Natural killer cell (primary cell): ENCODE measurements around the gene UBE2K. TPM values are rescaled to one million over a fixed set of nuclear protein-coding genes. Genes with fewer than 3 reads are reported as not detected.

ENCODE experiments used
- ATAC-seq, 3 donors: fragments of 150-1000 bp in 2 of 3; fragments of 200-7000 bp in 1 of 3; cut with Tn5 transposase; 1 replicate in 1 of 3; 2 replicates in 2 of 3; pipeline ENCODE4 v1.10.0; 2021; ENCODE audit warnings: mild to moderate bottlenecking in 2 of 3, moderate library complexity in 2 of 3
- DNase-seq, 2 donors: peaks; one replicate each; pipeline versions ENCODE4 v3.0.0 to v3.0.0-alpha.2; 2013 to 2021; ENCODE audit warnings: mixed read lengths in 1 of 2
- H3K27ac ChIP-seq: one replicate; pipeline ENCODE4 v1.5.1; 2013; ENCODE audit warnings: mild to moderate bottlenecking, low read length
- H3K27me3 ChIP-seq: one replicate; pipeline ENCODE4 v1.6.1; 2013; ENCODE audit warnings: low read length; ENCODE audit not compliant: control insufficient read depth, insufficient read depth
- H3K36me3 ChIP-seq: one replicate; pipeline ENCODE4 v1.6.1; 2013; ENCODE audit warnings: low read length; ENCODE audit not compliant: control insufficient read depth, insufficient read depth
- H3K4me1 ChIP-seq: one replicate; pipeline ENCODE4 v1.6.1; 2013; ENCODE audit warnings: low read length; ENCODE audit not compliant: control insufficient read depth, insufficient read depth
- H3K4me3 ChIP-seq: one replicate; pipeline ENCODE4 v1.5.1; 2013; ENCODE audit warnings: low read length
- H3K9me3 ChIP-seq: one replicate; pipeline ENCODE4 v1.6.1; 2013; ENCODE audit warnings: low read length; ENCODE audit not compliant: control insufficient read depth, insufficient read depth
- H3K27ac Mint-ChIP-seq, 2 donors: one replicate each; pipeline ENCODE4 v1.8.0; 2022; ENCODE audit warnings: mild to moderate bottlenecking in 2 of 2, mixed read lengths in 2 of 2, moderate library complexity in 1 of 2
- H3K27me3 Mint-ChIP-seq, 2 donors: one replicate each; pipeline ENCODE4 v1.8.0; 2022; ENCODE audit warnings: low read depth in 2 of 2, mixed read lengths in 2 of 2
- H3K36me3 Mint-ChIP-seq: one replicate; pipeline ENCODE4 v1.8.0; 2022; ENCODE audit warnings: mixed read lengths
- H3K4me1 Mint-ChIP-seq, 2 donors: one replicate each; pipeline ENCODE4 v1.8.0; 2022; ENCODE audit warnings: mixed read lengths in 2 of 2
- H3K4me3 Mint-ChIP-seq: one replicate; pipeline ENCODE4 v1.8.0; 2022; ENCODE audit warnings: mild to moderate bottlenecking, moderate library complexity, mixed read lengths
- H3K9me3 Mint-ChIP-seq, 2 donors: one replicate each; pipeline ENCODE4 v1.8.0; 2022; ENCODE audit warnings: mixed read lengths in 2 of 2
- CTCF ChIP-seq: fragments of 200-600 bp; IDR thresholded peaks from one replicate; pipeline ENCODE4 v1.8.0; 2022; ENCODE audit warnings: antibody characterized with exemption
- WGBS: methylation state at CpG from one replicate; pipeline ENCODE4 v1.1.7; 2013; ENCODE audit warnings: missing lambda C conversion rate; ENCODE audit not compliant: insufficient coverage; 5-methylcytosine and 5-hydroxymethylcytosine counted together
- intact Hi-C: fragments of 100-400 bp; cut with micrococcal nuclease; formaldehyde crosslinking; loops from one replicate; pipeline ENCODE4 v1.14.2; 2022
- total RNA-seq, 4 donors: library from RNA; stranded (reverse); fragments of 120-200 nt in 1 of 4; gene quantifications; one replicate each; pipeline versions ENCODE4 v1.2.3 to v1.2.4, GENCODE V29; 2013 to 2022

UBE2K gene
- total RNA-seq, 3 donors from 2014 or later (not counting 1 experiment from before 2014, with no cell fraction given), result 38.0 to 53.9 (median 43.6) TPM

GRCh38 chr4:39662683-39663082 is 35.3 kb upstream of the UBE2K start:
- no peak for DNase-seq

GRCh38 chr4:39664828-39665731 is 32.9 kb upstream of the UBE2K start:
- no peaks in the 10 kb centered on the region for H3K9me3 Mint-ChIP-seq
- ATAC-seq (no peak), DNase-seq (no peak)
- H3K27me3 Mint-ChIP-seq, result peaks cover 0 to 9% of the 10 kb centered on the region in 2 donors
- Histone ChIP-seq H3K27me3 (no peaks in the 10 kb centered on the region), H3K9me3 (no peaks in the 10 kb centered on the region), H3K4me3 (no peak overlapping the region), H3K27ac (no peak overlapping the region), H3K4me1 (no peaks in the 10 kb centered on the region), H3K36me3 (no peaks in the 10 kb centered on the region)
- no peaks in the 10 kb centered on the region for H3K36me3 Mint-ChIP-seq
- H3K4me1 Mint-ChIP-seq, result no peaks in the 10 kb centered on the region
- no peak overlapping the region for H3K27ac Mint-ChIP-seq
- 92% methylated on average over 3 of the region's 3 CpGs for WGBS
- intact Hi-C loops, result no loop called here
- TF ChIP-seq CTCF, result no peak
- H3K4me3 Mint-ChIP-seq, result no peak overlapping the region

More at GRCh38 chr4:39662683-39663082, 35.3 kb upstream of the UBE2K start:
- no peaks in the 10 kb centered on the region for H3K9me3 Mint-ChIP-seq
- H3K9me3 ChIP-seq, result no peaks in the 10 kb centered on the region
- H3K4me3 Mint-ChIP-seq, result no peak overlapping the region
- H3K27ac ChIP-seq, result no peak overlapping the region
- H3K36me3 Mint-ChIP-seq, result no peaks in the 10 kb centered on the region
- no peak for ATAC-seq
- intact Hi-C loops, result no loop called here
- no peaks in the 10 kb centered on the region for H3K27me3 ChIP-seq
- WGBS, result 94% methylated on average over 7 of the region's 7 CpGs
- no peaks in the 10 kb centered on the region for H3K36me3 ChIP-seq
- TF ChIP-seq CTCF, result no peak
- peaks cover 0 to 9% of the 10 kb centered on the region in 2 donors for H3K27me3 Mint-ChIP-seq
- H3K4me1 Mint-ChIP-seq, result no peaks in the 10 kb centered on the region
- no peak overlapping the region for H3K27ac Mint-ChIP-seq
- H3K4me3 ChIP-seq, result no peak overlapping the region
- peaks cover 2% of the 10 kb centered on the region for H3K4me1 ChIP-seq

GRCh38 chr4:39667706-39668105 is 30.2 kb upstream of the UBE2K start:
- intact Hi-C loops, result no loop called here
- Histone ChIP-seq H3K4me1 (no peaks in the 10 kb centered on the region), H3K36me3 (no peaks in the 10 kb centered on the region), H3K9me3 (no peaks in the 10 kb centered on the region), H3K27ac (no peak overlapping the region), H3K4me3 (no peak overlapping the region), H3K27me3 (no peaks in the 10 kb centered on the region)
- ATAC-seq (no peak), DNase-seq (no peak)
- H3K36me3 Mint-ChIP-seq, result no peaks in the 10 kb centered on the region
- no peak overlapping the region for H3K27ac Mint-ChIP-seq
- TF ChIP-seq CTCF, result no peak
- no peaks in the 10 kb centered on the region for H3K4me1 Mint-ChIP-seq
- H3K9me3 Mint-ChIP-seq, result no peaks in the 10 kb centered on the region
- H3K4me3 Mint-ChIP-seq, result no peak overlapping the region
- peaks cover 4 to 9% of the 10 kb centered on the region in 2 donors for H3K27me3 Mint-ChIP-seq
- WGBS, result no CpG with 5 or more reads among the region's 1 CpG
